SU-DHL-6 (cell line): ENCODE measurements around the gene PIK3CA.

ENCODE experiments used
- H2AFZ ChIP-seq: fragments of 200-600 bp; sonication (generic); 2 replicates; pipeline ENCODE4 v1.6.1; 2014; ENCODE audit warnings: low read depth, mild to moderate bottlenecking, moderate library complexity, mixed read lengths, antibody characterized with exemption, low read length; ENCODE audit not compliant: severe bottlenecking
- H3F3A ChIP-seq: fragments of 200-600 bp; shearing (Covaris generic); 2 replicates; pipeline ENCODE4 v1.6.0; 2016; ENCODE audit warnings: antibody characterized with exemption, mild to moderate bottlenecking; ENCODE audit not compliant: insufficient read depth
- H3K27ac ChIP-seq: fragments of 200-600 bp; sonication (generic); 2 replicates; pipeline ENCODE4 v1.5.1; 2016; ENCODE audit warnings: low read depth, mild to moderate bottlenecking, low read length, moderate library complexity, mixed read lengths
- H3K27me3 ChIP-seq: fragments of 200-600 bp; sonication (generic), shearing (Covaris generic); 2 replicates; pipeline ENCODE4 v1.6.0; 2014; ENCODE audit warnings: mild to moderate bottlenecking, low read length
- H3K36me3 ChIP-seq: fragments of 200-600 bp; sonication (generic); 2 replicates; pipeline ENCODE4 v1.6.1; 2014; ENCODE audit warnings: mild to moderate bottlenecking, low read length, mixed read lengths
- H3K4me2 ChIP-seq: fragments of 300-600, 200-600 bp; shearing (Covaris generic), sonication (generic); 2 replicates; pipeline ENCODE4 v1.6.0; 2014; ENCODE audit warnings: low read length, low read depth, mild to moderate bottlenecking; ENCODE audit not compliant: poor library complexity, severe bottlenecking
- H3K4me3 ChIP-seq: fragments of 200-600 bp; sonication (generic); 2 replicates; pipeline ENCODE4 v1.5.1; 2014; ENCODE audit warnings: antibody characterized with exemption, low read length, mild to moderate bottlenecking, mixed read lengths; ENCODE audit not compliant: insufficient read depth, poor library complexity, severe bottlenecking
- H3K79me2 ChIP-seq: fragments of 200-600 bp; sonication (generic); 2 replicates; pipeline ENCODE4 v1.6.1; 2014; ENCODE audit warnings: mild to moderate bottlenecking, low read length, moderate library complexity; ENCODE audit not compliant: insufficient read depth
- H3K9ac ChIP-seq: fragments of 200-600 bp; sonication (generic); 2 replicates; pipeline ENCODE4 v1.7.0; 2014; ENCODE audit warnings: mild to moderate bottlenecking, low read length
- H3K9me2 ChIP-seq: fragments of 200-600 bp; sonication (generic); replicated peaks from 2 replicates; pipeline ENCODE4 v1.6.1; 2014; ENCODE audit warnings: low read length; ENCODE audit not compliant: insufficient read depth
- H3K9me3 ChIP-seq: fragments of 200-600 bp; sonication (generic); 2 replicates; pipeline ENCODE4 v1.6.1; 2014; ENCODE audit warnings: low read length, mixed read lengths; ENCODE audit not compliant: insufficient read depth
- H4K20me1 ChIP-seq: fragments of 200-600 bp; sonication (generic); 2 replicates; pipeline ENCODE4 v1.6.1; 2014; ENCODE audit warnings: low read depth, mild to moderate bottlenecking, antibody characterized with exemption, low read length, moderate library complexity, mixed read lengths
- EZH2phosphoT487 ChIP-seq: fragments of 200-600 bp; sonication (generic), shearing (Covaris generic); conservative IDR thresholded peaks from 2 replicates; pipeline ENCODE4 v1.6.1; 2018; ENCODE audit warnings: mild to moderate bottlenecking, antibody characterized with exemption, low read length, moderate library complexity, mixed read lengths
- TF ChIP-seq, protein P1 (sequence below): fragments of 200-600 bp; sonication (generic); IDR thresholded peaks from one replicate; pipeline ENCODE4 v1.5.1; 2017; ENCODE audit warnings: antibody characterized with exemption, mild to moderate bottlenecking, low read length, moderate library complexity; ENCODE audit not compliant: insufficient read depth, poor library complexity, severe bottlenecking

Gene PIK3CA

DNA sequence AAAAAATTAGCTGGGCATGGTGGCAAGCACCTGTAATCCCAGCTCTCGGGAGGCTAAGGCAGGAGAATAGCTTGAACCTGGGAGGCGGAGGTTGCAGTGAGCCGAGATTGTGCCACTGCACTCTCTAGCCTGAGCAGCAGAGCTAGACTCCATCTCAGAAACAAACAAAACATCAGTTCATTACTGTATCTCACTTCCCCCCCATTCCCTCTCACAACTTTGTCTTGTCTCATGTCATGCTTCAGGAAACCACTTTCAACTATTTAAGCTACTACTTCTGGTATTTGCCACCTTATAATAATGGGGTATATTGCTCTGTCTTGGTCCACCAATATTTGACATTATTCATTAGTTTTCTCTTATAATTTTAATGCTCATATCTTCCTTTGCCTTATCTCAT is 26.2 kb downstream of the PIK3CA start:
- H3K4me3 ChIP-seq, result no peak overlapping the region
- no peaks in the 10 kb centered on the region for H3K27me3 ChIP-seq
- H3F3A ChIP-seq, result no peaks in the 10 kb centered on the region
- TF ChIP-seq EZH2phosphoT487, result no peak
- TF ChIP-seq, protein P1, sequence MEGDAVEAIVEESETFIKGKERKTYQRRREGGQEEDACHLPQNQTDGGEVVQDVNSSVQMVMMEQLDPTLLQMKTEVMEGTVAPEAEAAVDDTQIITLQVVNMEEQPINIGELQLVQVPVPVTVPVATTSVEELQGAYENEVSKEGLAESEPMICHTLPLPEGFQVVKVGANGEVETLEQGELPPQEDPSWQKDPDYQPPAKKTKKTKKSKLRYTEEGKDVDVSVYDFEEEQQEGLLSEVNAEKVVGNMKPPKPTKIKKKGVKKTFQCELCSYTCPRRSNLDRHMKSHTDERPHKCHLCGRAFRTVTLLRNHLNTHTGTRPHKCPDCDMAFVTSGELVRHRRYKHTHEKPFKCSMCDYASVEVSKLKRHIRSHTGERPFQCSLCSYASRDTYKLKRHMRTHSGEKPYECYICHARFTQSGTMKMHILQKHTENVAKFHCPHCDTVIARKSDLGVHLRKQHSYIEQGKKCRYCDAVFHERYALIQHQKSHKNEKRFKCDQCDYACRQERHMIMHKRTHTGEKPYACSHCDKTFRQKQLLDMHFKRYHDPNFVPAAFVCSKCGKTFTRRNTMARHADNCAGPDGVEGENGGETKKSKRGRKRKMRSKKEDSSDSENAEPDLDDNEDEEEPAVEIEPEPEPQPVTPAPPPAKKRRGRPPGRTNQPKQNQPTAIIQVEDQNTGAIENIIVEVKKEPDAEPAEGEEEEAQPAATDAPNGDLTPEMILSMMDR, result no peak
- H3K9me2 ChIP-seq, result no peaks in the 10 kb centered on the region
- 0 out of 2 replicates have a peak, but pooled peaks cover 8% of the 10 kb centered on the region for H4K20me1 ChIP-seq
- no peak overlapping the region for H3K4me2 ChIP-seq
- H3K9ac ChIP-seq, result no peak overlapping the region
- H2AFZ ChIP-seq, result no peak overlapping the region
- no peaks in the 10 kb centered on the region for H3K79me2 ChIP-seq
- H3K9me3 ChIP-seq, result no peaks in the 10 kb centered on the region
- H3K27ac ChIP-seq, result no peak overlapping the region
- H3K36me3 ChIP-seq, result no peaks in the 10 kb centered on the region

DNA sequence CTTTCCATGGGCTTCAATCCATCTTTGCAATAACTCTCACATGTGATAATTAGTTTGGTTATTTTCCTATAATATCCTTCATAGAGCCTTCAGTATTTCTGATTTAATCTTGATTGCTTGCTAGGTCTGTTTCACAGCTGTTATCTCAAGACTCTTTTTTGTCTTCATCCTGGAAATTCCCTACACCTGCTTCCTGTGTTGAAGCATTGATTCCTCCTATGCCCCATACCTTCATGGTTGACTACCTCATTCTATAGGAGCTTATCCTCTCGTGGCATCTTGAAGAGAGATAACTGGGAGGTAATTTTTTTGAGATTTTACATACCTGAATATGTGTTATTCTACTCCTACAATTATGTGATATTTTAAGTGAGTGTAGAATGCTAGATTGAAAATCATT is 26.7 kb downstream of the PIK3CA start:
- Histone ChIP-seq H3K36me3 (no peaks in the 10 kb centered on the region), H3K27ac (no peak overlapping the region), H3K79me2 (no peaks in the 10 kb centered on the region), H3K27me3 (no peaks in the 10 kb centered on the region), H4K20me1 (0 out of 2 replicates have a peak, but pooled peaks cover 8% of the 10 kb centered on the region), H3K9ac (no peak overlapping the region), H3F3A (no peaks in the 10 kb centered on the region), H2AFZ (no peak overlapping the region), H3K9me2 (no peaks in the 10 kb centered on the region), H3K9me3 (no peaks in the 10 kb centered on the region), H3K4me2 (no peak overlapping the region), H3K4me3 (no peak overlapping the region)
- TF ChIP-seq, protein P1, result no peak

DNA sequence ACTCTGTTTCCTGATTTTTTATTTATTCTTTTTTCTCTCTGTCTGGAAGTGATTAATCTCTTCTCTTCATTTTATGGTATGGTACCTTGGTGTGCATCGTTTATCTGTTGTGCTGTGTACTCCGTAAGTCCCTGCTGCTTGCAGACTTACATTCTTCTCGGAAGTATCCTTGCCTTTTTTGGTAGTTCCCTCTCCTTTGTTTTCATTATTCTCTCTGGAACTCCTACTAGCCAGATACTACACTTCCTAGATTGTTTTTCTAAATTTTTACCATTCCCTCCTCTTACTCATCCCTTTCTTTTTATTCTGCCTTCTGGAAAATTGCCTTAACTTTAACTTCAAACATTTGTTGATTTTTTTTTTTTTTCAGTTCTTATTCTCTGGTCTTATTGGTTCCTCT is 27.2 kb downstream of the PIK3CA start:
- no peaks in the 10 kb centered on the region for H3K36me3 ChIP-seq
- H3K79me2 ChIP-seq, result no peaks in the 10 kb centered on the region
- H4K20me1 ChIP-seq, result 0 out of 2 replicates have a peak, but pooled peaks cover 8% of the 10 kb centered on the region
- no peaks in the 10 kb centered on the region for H3K9me2 ChIP-seq
- H3K27ac ChIP-seq, result no peak overlapping the region
- no peaks in the 10 kb centered on the region for H3F3A ChIP-seq
- H2AFZ ChIP-seq, result no peak overlapping the region
- no peak overlapping the region for H3K4me3 ChIP-seq
- TF ChIP-seq EZH2phosphoT487, result no peak
- TF ChIP-seq, protein P1, result no peak
- no peaks in the 10 kb centered on the region for H3K27me3 ChIP-seq
- H3K9ac ChIP-seq, result no peak overlapping the region
- no peaks in the 10 kb centered on the region for H3K9me3 ChIP-seq
- no peak overlapping the region for H3K4me2 ChIP-seq

DNA sequence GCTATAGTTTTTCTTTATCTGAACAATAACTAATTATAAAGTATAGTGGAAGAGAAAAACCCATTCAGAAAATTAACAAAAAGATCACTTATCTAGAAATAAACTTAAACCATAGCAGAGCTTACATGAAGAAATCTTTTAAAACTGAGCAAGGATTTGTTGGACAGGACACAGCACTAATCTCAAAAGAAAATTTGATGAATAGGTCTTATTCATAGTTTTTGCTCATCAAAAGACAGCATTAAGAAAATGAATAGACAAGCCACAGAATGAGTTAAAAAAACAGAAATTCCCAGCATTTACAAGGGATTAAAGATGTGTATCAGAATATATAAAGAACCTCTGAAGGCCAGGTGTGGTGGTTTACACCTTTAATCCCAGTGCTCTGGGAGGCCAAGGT is 29.5 kb downstream of the PIK3CA start:
- H3K27ac ChIP-seq, result no peak overlapping the region
- H3K4me2 ChIP-seq, result no peak overlapping the region
- H3F3A ChIP-seq, result no peaks in the 10 kb centered on the region
- no peak for TF ChIP-seq EZH2phosphoT487
- TF ChIP-seq, protein P1, result no peak
- H3K4me3 ChIP-seq, result no peak overlapping the region
- peaks cover 10% of the 10 kb centered on the region; the same call in 1 of the 2 replicates for H4K20me1 ChIP-seq
- H3K27me3 ChIP-seq, result no peaks in the 10 kb centered on the region
- H3K9me3 ChIP-seq, result no peaks in the 10 kb centered on the region
- H3K9me2 ChIP-seq, result no peaks in the 10 kb centered on the region
- no peaks in the 10 kb centered on the region for H3K36me3 ChIP-seq
- no peak overlapping the region for H3K9ac ChIP-seq
- no peak overlapping the region for H2AFZ ChIP-seq
- no peaks in the 10 kb centered on the region for H3K79me2 ChIP-seq
